Esophagus squamous epithelium (tissue), 5 donors: ENCODE results near the gene PDHB. TPM values are rescaled to one million over a fixed set of nuclear protein-coding genes. Genes with fewer than 3 reads are reported as not detected.

Source experiments
- DNase-seq: peaks from one replicate; lab custom pipeline; 2025; lab: John Stamatoyannopoulos, UW
- H3K27ac ChIP-seq, 4 donors: fragments of 200-600 bp; sonication (generic); one replicate each; pipeline ENCODE4 v1.5.1; 2016 to 2019; ENCODE audit warnings: mild to moderate bottlenecking in 1 of 4
- H3K27me3 ChIP-seq, 4 donors: fragments of 200-600 bp; sonication (generic); 1 replicate in 3 of 4; 2 replicates in 1 of 4; pipeline versions ENCODE4 v1.5.1 to v1.6.0; 2017 to 2021; ENCODE audit warnings: antibody characterized with exemption in 1 of 4
- H3K36me3 ChIP-seq, 3 donors: fragments of 200-600 bp; sonication (generic); one replicate each; pipeline ENCODE4 v1.5.1; 2016 to 2019
- H3K4me1 ChIP-seq, 3 donors: fragments of 200-600 bp; sonication (generic); one replicate each; pipeline ENCODE4 v1.5.1; 2017 to 2019
- H3K4me3 ChIP-seq, 4 donors: fragments of 200-600 bp; sonication (generic); 1 replicate in 3 of 4; 2 replicates in 1 of 4; pipeline ENCODE4 v1.5.1; 2016 to 2019; ENCODE audit warnings: mild to moderate bottlenecking in 2 of 4, moderate library complexity in 1 of 4
- H3K9me3 ChIP-seq, 3 donors: fragments of 200-600 bp; sonication (generic); one replicate each; pipeline ENCODE4 v1.5.1; 2016 to 2019
- POLR2A ChIP-seq, 4 donors: fragments of 450-650 bp; IDR thresholded peaks; one replicate each; pipeline ENCODE4 v1.6.1; 2017; ENCODE audit warnings: antibody characterized with exemption in 4 of 4, mild to moderate bottlenecking in 4 of 4, moderate library complexity in 3 of 4
- WGBS, 2 donors: methylation state at CpG; one replicate each; pipeline ENCODE4 v1.1.5; 2018; 5-methylcytosine and 5-hydroxymethylcytosine counted together
- intact Hi-C: fragments of 100-400 bp; cut with DNase I; formaldehyde crosslinking; loops from one replicate; pipeline ENCODE4 v1.15.0; 2022
- total RNA-seq, 4 donors: library from RNA; depleted of rRNA; stranded (reverse); fragments of >200 nt; gene quantifications; one replicate each; pipeline ENCODE4 v1.1.0, GENCODE V29; 2016
- TF ChIP-seq, protein P1 (sequence below), 6 experiments: fragments of 450-650 bp in 4 of 6; fragments of 200-600 bp in 2 of 6; sonication (generic) in 2 of 6; IDR thresholded peaks; one replicate each; pipeline ENCODE4 v1.5.1; 2016 to 2019; ENCODE audit warnings: antibody characterized with exemption in 6 of 6, mild to moderate bottlenecking in 4 of 6, moderate library complexity in 4 of 6
- donor health status: DM: yes; HTN: yes; CAD: no.

PDHB gene
- 100 to 1,000 TPM in 1 of 4 donors, 10 to 100 TPM in 3; 52.6 to 104 (median 83.0) TPM for total RNA-seq

DNA sequence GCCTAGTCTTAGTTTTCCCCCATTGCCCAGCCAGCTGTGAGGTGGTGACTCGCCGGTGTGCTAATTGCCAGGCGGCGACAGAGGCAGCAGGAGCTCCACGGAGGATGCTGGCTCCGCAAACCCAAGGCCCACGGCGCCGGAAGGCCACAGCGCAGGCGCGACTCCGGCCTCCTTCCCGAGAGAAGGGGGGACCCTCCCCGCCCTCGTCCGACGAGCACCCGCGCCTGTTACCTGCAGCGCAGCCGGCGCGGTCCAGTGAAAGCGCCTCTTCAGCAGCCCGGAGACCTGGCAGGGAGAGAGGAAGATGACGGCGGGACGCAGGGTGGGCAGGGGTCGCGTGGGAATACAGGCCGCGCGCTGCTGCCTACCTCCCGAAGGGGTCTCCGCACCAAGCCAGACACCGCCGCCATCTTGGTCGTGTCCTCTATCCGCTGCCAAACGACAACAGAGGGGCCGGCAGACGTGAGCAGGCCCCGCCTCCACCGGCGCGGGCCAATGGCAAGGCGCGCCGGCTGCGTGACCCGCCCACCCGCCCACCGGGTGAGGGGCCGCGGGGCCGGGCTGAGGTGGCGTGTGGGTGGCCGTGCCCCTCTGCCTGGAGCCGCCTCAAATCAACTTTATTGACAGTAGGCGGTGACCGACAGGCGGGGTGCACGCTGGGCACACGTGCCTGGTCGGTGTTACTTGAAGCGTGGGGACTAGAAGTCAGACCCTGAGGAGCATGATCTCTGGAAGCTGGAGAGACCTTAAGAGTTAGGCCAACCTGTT is at the start of gene PDHB:
Gene PDHB (minus strand): TSS at position 433 of the 768 bp plus-strand sequence. CDS start 23 bp downstream, at position 410.
- Histone ChIP-seq H3K4me3 (peak within 1 kb of the TSS; percentile 57 to 90 (median 76)), H3K4me1 (peaks cover 19 to 37% (median 20%) of the 10 kb centered on the region in 3 donors), H3K36me3 (peaks cover 16 to 35% (median 22%) of the 10 kb centered on the region in 3 donors), H3K9me3 (no peaks in the 10 kb centered on the region), H3K27ac (peak within 1 kb of the TSS; percentile 84 to 95 (median 91)), H3K27me3 (no peaks in the 10 kb centered on the region)
- DNase-seq, result peak; percentile 48
- 0 to 1% methylated on average over 9 to 11 of the region's 67 CpGs for WGBS, 2 donors
- TF ChIP-seq, protein P1, sequence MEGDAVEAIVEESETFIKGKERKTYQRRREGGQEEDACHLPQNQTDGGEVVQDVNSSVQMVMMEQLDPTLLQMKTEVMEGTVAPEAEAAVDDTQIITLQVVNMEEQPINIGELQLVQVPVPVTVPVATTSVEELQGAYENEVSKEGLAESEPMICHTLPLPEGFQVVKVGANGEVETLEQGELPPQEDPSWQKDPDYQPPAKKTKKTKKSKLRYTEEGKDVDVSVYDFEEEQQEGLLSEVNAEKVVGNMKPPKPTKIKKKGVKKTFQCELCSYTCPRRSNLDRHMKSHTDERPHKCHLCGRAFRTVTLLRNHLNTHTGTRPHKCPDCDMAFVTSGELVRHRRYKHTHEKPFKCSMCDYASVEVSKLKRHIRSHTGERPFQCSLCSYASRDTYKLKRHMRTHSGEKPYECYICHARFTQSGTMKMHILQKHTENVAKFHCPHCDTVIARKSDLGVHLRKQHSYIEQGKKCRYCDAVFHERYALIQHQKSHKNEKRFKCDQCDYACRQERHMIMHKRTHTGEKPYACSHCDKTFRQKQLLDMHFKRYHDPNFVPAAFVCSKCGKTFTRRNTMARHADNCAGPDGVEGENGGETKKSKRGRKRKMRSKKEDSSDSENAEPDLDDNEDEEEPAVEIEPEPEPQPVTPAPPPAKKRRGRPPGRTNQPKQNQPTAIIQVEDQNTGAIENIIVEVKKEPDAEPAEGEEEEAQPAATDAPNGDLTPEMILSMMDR (IDR thresholded peaks at IDR 0.05), result peak in 1 of 6 experiments; percentile 16
- peak in 3 of 4 donors; percentile 38 to 81 (median 72) for TF ChIP-seq POLR2A (IDR thresholded peaks at IDR 0.05)
- intact Hi-C loops, result no loop called here

DNA sequence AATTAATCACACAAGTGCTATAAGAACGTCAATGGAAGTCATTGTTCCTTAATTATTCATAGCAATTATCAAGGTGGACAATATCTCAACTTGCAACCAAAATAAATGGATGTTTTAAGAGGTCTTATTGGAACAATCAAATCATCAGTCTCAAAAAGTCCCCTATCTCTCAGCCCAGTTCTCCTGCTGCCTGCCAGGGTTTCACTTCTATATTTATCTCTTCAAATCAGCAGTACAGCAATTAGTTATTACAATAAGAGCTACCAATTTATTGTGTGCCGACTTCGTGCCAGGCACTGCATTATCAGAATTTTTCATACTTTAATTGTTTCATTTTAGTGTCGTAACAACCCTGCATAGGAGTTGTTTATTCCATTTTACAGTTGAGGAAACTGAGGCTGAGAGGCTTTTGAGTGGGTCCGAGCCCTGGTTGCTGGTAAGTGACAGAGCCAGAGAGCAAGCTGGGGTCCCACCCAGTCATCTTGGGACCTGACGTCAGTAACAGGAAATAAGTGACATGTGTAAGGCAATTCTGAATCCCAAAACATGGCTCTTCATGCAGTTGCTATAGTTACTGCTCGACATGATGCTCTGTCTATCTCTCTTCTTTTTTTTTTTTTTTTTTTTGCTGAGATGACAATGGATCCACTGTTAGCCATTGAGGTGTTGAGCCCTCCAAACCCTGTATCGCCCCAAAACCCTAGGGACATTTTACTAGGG is 49.4 kb upstream of the PDHB start:
- H3K36me3 ChIP-seq, result no peaks in the 10 kb centered on the region
- no peak for TF ChIP-seq POLR2A (IDR thresholded peaks at IDR 0.05)
- TF ChIP-seq, protein P1 (IDR thresholded peaks at IDR 0.05), result no peak
- H3K9me3 ChIP-seq, result peaks cover 0 to 4% (median 0%) of the 10 kb centered on the region in 3 donors
- WGBS, 2 donors, result 53 to 64% methylated on average over 8 of the region's 8 CpGs
- intact Hi-C loops, result no loop called here
- no peak for DNase-seq
- H3K4me1 ChIP-seq, result peaks cover 5 to 13% (median 9%) of the 10 kb centered on the region in 3 donors
- H3K27me3 ChIP-seq, result no peaks in the 10 kb centered on the region
- H3K27ac ChIP-seq, result no peak overlapping the region
- no peak overlapping the region for H3K4me3 ChIP-seq

DNA sequence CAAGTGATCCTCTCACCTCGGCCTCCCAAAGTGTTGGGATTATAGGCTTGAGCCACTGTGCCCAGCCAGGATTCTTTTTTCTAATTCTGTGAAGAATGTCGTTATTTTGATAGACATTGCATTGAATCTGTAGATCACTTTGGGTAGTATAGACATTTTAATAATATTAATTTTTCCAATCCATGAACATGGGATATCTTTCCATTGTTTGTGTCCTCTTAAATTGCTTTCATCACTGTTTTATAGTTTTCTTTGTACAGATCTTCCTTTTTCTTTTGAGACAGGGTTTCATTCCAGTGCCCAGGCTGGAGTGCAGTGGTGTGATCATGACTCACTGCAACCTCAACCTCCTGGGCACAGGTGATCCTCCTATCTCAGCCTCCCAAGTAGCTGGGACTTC is 46.7 kb upstream of the PDHB start:
- TF ChIP-seq, protein P1 (IDR thresholded peaks at IDR 0.05), result no peak
- TF ChIP-seq POLR2A (IDR thresholded peaks at IDR 0.05), result no peak
- Histone ChIP-seq H3K4me1 (no peaks in the 10 kb centered on the region), H3K36me3 (no peaks in the 10 kb centered on the region), H3K9me3 (peaks cover 0 to 4% (median 0%) of the 10 kb centered on the region in 3 donors), H3K27ac (no peak overlapping the region), H3K4me3 (no peak overlapping the region), H3K27me3 (no peaks in the 10 kb centered on the region)
- no peak for DNase-seq
- intact Hi-C loops, result no loop called here
- 96 to 98% methylated on average over 2 of the region's 2 CpGs for WGBS, 2 donors

DNA sequence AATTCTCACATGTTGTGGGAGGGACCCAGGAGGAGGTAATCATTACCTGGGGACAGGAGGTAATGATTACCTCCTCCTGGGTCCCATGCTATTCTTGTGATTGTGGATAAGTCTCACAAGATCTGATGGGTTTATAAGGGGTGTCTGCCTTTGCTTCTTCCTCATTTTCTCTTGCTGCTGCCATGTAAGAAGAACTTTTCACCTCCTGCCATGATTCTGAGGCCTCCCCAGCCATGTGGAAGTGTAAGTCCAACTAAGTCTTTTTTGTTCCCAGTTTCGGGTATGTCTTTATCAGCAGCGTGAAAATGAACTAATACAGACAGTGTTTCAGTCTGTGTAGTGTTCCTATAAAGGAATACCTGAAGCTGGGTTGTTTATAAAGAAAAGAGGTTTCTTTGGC is 45.1 kb upstream of the PDHB start:
- Histone ChIP-seq H3K27ac (no peak overlapping the region), H3K4me1 (no peaks in the 10 kb centered on the region), H3K4me3 (no peak overlapping the region), H3K36me3 (no peaks in the 10 kb centered on the region), H3K9me3 (peaks cover 0 to 4% (median 0%) of the 10 kb centered on the region in 3 donors), H3K27me3 (no peaks in the 10 kb centered on the region)
- no peak for DNase-seq
- 81 to 100% methylated on average over 2 of the region's 2 CpGs for WGBS, 2 donors
- no peak for TF ChIP-seq POLR2A (IDR thresholded peaks at IDR 0.05)
- TF ChIP-seq, protein P1 (IDR thresholded peaks at IDR 0.05), result no peak
- intact Hi-C loops, result no loop called here
